ENCODE data around the gene IQSEC1. TPM values are rescaled to one million over a fixed set of nuclear protein-coding genes. Genes with fewer than 3 reads are reported as not detected.

Gene IQSEC1
- total RNA-seq, 2 experiments from 2014 or later = 19.0 to 21.4 TPM

GRCh38 chr3:13023235-13023970 lies 49.8 kb downstream of the IQSEC1 start:
- CTCF ChIA-PET = no interaction called here

GRCh38 chr3:13022348-13023234 lies 50.6 kb downstream of the IQSEC1 start:
- ChIA-PET CTCF (no interaction called here), POLR2A (no interaction called here)

More at GRCh38 chr3:13023235-13023970, 49.8 kb downstream of the IQSEC1 start:
- POLR2A ChIA-PET = no interaction called here

- ChIA-PET POLR2A (no interaction called here), CTCF (interaction anchor here (0.6 to 1.3 kb wide), 2 partner anchors 26 to 395 kb away, joined by 3 to 5 read pairs; no protein-coding TSS in a partner anchor)
These were observed 51.8 kb downstream of the IQSEC1 start for GRCh38 chr3:13021141-13022114.

DNA sequence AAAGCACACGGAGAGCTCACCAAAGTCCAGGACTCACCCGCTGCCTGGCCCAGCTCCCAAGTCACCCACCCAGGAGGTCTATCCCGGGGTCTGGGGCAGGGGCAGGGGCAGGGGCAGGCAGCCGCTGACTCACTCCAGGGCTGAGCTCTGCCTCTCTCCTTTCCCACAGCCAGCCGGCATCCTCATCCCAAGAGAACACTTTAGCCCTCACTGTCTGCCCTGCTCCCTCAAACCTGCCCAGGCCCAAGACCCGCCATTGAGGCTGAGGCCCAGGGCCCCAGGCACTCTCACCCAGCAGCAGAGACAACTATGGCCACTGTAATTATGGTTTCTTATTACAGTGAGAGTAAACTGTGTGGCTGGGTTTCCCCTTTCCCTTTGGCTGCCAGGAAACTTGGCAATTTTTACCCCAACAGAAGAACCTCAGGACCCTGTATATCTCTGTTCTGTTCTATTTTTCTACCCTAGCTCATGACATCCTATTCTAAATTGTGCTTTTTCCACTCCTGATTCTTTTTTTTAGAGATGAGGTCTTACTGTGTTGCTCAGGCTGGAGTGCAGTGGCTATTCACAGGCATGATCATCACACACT lies 53.0 kb downstream of the IQSEC1 start:
- POLR2A ChIA-PET = interaction anchor here (0.8 kb wide), 1 partner anchor 147 kb away, joined by 3 read pairs; no protein-coding TSS in a partner anchor

DNA sequence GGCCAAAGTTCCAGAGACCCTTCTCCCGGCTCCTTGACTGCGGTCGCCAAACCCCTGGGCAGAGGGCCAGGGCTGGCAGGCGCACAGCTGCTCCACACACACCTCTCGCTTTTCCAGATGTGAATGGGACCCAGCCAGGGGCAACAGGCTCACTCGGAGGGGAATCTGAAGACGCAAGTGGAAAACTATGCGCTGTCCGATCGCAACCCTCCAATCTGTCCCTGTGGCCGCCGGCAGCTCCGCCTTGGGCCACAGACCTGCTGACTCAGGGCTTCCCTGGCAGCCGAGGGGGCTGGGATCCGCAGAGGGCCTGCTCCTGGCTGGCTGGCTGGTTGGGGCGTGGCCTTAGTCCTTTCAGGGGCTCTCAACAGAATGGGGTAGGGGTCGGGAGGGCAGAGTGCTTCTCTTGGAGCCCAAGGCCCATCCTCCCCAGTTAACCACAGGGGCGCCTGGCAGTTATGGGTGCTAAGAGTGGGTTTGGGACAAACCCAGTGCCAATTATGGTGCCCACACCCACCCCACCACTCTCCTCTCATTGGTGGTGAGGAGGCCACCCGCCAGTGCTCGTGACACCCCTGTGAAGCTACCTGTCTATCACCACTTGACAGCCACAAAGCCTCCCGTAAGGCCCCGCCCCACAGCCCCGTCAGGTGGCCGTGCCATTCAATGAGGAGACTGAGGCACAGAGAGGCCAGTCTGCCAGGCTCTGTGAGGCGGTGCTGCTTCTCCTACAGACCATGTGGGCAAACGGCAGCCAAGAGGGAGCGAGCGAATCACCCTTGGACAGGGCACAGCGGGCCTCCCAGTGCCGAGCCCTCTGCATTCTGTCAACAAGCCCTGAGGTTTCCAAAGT lies 53.8 kb downstream of the IQSEC1 start:
- ChIA-PET POLR2A (interaction anchor here (0.8 kb wide), 1 partner anchor 146 kb away, joined by 3 read pairs; no protein-coding TSS in a partner anchor), CTCF (no interaction called here)

More for the DNA sequence above, 53.0 kb downstream of the IQSEC1 start:
- CTCF ChIA-PET = interaction anchor here (1.3 kb wide), 1 partner anchor 25 kb away, joined by 3 read pairs; no protein-coding TSS in a partner anchor

DNA sequence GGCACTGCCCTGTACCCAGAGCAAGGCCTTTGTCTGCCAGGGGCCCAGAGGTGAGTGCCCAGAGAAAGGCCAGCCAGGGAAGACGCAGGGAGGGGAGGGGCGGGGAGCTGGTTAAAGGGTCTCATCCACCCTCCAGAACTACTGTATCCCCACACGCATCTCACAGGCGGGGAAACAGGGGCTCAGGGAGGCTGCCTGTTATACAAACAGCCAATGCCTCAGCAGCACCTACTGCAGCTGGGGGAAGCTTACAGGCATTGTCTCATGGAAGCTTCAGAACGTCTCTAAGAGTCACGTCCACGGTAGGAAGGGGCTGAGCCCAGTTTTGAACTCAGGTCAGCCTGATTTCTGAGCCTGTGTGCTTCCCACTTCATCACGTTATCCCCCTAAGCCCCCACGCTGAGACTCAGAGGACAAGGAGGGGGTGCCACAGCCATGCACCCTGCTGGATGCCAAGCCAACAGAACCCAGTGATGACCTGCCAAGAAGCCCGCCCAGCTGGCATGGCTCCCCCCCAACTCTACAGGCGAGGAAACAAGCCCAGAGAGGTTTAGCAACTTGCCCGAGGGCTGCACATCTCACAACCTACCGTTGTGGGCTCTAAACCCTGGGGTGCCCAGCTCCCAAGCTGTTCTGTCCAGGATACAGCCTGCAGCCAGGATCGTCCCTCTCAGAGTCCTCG lies 54.5 kb downstream of the IQSEC1 start:
- ChIA-PET POLR2A (no interaction called here), CTCF (interaction anchor here (0.8 kb wide), 1 partner anchor 74 kb away, joined by 3 read pairs; no protein-coding TSS in a partner anchor)

- ChIA-PET CTCF (interaction anchor here (0.8 kb wide), 1 partner anchor 75 kb away, joined by 3 read pairs; no protein-coding TSS in a partner anchor), POLR2A (no interaction called here)
These were observed 55.2 kb downstream of the IQSEC1 start for GRCh38 chr3:13018043-13018451.

DNA sequence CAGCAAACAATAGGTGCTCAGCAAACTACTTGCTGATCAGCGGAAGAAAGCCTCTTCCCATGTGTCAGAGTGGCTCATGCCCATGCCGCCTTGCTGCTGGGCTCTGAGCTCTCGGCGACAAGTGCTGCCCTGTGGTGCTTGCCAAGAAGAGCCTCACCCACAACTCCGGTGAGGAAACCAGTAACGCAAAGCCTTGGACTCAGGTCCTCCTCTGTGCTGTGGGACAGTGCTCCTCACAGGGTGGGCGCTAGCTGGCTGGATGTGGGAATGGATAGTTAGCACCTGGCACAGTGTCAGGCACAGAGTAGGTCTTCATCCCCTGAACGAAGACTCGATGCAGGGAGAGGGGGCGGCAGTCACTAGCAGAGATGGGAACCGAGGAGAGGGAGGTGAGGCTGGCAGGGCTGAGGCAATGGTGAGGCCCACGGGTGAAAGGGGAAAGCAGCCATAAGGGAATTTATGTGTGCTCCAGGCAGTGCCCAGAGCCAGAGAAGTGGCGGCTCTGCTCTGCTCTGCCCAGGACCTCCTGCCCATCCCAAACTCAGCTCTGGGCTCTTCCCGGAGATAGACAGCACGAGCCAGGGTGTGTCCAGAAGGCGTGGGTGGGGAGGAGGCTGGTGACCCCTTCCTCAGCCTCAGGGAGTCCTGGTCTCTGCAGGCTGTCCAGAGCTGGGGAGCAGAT lies 55.7 kb downstream of the IQSEC1 start:
- POLR2A ChIA-PET = no interaction called here
- CTCF ChIA-PET = no interaction called here

DNA sequence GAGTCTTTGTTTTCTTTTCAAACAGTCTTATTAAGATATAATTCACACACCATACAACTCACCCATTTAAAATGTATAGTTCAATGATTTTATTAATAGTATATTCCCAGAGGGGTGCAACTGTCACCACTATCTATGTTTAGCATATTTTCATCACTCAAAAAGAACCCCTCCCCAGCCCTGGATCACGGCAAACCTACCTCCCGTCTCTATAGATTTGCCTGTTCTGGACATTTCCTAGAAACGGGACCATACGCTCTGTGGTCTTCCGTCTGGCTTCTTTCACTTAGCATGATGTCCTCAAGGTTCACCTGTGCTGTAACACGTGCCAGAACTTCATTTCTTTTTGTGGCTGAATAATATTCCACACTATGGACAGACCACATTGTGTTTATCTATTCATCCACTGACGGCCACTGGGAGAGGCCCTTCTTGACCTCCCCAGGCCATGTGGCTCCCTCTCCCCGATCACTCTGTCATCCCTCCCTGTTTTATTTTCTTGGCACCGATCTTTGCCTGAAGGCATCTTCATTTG lies 56.4 kb downstream of the IQSEC1 start:
- POLR2A ChIA-PET = no interaction called here
- CTCF ChIA-PET = no interaction called here

GRCh38 chr3:13016083-13016720 lies 57.0 kb downstream of the IQSEC1 start:
- CTCF ChIA-PET = interaction anchor here (1.1 kb wide), 1 partner anchor 17 kb away, joined by 4 read pairs; no protein-coding TSS in a partner anchor
- POLR2A ChIA-PET = no interaction called here

- ChIA-PET POLR2A (interaction anchor here (0.5 kb wide), 1 partner anchor 1987 kb away, joined by 3 read pairs; no protein-coding TSS in a partner anchor), CTCF (interaction anchor here (0.6 to 1.5 kb wide), 3 partner anchors 11 to 370 kb away, joined by 4 to 5 read pairs (median 4); no protein-coding TSS in a partner anchor)
These were observed 57.7 kb downstream of the IQSEC1 start for GRCh38 chr3:13015286-13016082.

GRCh38 chr3:13014755-13015285 lies 58.4 kb downstream of the IQSEC1 start:
- ChIA-PET POLR2A (interaction anchor here (0.5 to 1.0 kb wide), 2 partner anchors 20 to 1988 kb away, joined by 3 to 4 read pairs; no protein-coding TSS in a partner anchor), CTCF (interaction anchor here (0.6 to 1.5 kb wide), 2 partner anchors 11 to 370 kb away, joined by 4 to 5 read pairs; no protein-coding TSS in a partner anchor)

GRCh38 chr3:13013994-13014754 lies 59.1 kb downstream of the IQSEC1 start:
- ChIA-PET POLR2A (interaction anchor here (1.0 kb wide), 1 partner anchor 19 kb away, joined by 4 read pairs; no protein-coding TSS in a partner anchor), CTCF (interaction anchor here (1.5 kb wide), 1 partner anchor 10 kb away, joined by 5 read pairs; no protein-coding TSS in a partner anchor)

- CTCF ChIA-PET = interaction anchor here (0.8 to 6.0 kb wide), 3 partner anchors 10 to 47 kb away, joined by 3 to 28 read pairs (median 5); no protein-coding TSS in a partner anchor
- POLR2A ChIA-PET = no interaction called here
These were observed 59.7 kb downstream of the IQSEC1 start for GRCh38 chr3:13013566-13013965.

Data from activated CD8-positive, alpha-beta memory T cell treated with anti-CD3 and anti-CD28 coated beads for 36 hours (primary cell).